Islet precursor cell (in vitro differentiated cells): ENCODE results near the gene MRLN.
"Not testable (repeated sequence)": the region's sequence is repeated elsewhere in the genome, so short reads cannot be mapped to it uniquely, and the experiment has no call there.

ENCODE experiments used
- DNase-seq: peaks from one replicate; pipeline ENCODE4 v3.0.0-alpha.2; 2018

Gene MRLN

DNA sequence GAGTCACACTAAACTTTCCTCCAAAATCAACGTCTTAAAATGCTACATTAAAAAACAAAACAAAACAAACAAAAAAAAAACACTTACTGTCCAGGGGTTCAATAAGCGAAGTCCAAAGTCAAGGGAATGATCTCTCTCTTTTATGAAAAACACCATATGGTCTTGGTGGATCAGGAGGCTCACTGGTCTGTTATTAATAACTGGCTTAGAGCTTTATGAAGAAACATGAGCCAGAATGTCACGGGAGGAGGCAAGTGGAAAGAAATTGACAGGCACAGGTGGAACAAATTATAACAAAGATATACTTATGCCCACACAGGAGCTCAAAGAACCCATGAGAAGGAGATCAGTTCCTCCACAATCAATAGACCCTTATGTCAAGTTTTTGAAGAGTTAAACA lies at the start of gene MRLN:
Gene MRLN, minus strand, starts transcription at position 189 of the 400 bp plus-strand sequence.
- DNase-seq, result no peak

DNA sequence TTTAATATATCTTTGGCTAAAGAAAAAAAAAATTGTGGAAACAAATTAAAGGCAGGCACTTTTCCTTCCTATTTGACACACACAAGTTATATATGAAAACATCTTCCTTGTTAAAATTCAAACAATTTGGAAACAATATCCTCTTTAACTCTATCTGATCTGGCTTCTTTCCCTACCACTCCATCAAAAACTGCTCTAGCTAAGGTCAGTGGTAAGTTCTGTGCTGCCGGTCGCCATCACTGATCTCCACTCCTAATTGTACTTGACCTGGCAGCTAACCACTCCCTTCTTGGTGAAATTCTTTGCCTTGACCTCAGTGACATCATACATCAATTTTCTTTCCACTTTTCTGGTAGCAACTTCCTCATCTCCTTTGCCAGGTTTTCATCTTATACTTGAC lies 47.9 kb upstream of the MRLN start:
- no peak for DNase-seq

DNA sequence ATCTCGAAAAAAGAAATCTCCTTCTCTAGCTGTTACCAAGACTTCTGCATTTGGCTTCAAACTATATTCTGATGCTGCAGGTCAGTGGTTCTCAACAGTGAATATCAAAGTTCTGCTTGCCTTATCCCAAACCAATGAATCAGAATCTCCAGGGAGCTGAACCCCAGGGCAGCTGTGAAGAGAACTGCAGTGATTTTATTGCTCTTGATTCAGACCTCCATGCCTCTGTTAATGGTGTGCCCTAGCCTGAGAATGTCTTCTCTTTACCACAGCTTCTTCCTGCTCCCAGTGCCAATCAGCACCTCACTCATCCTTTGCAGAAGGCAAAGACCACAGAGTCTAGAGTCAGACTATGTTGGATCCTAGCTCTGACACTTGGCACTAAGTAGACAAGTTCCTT lies 46.2 kb upstream of the MRLN start:
- DNase-seq, result no peak

DNA sequence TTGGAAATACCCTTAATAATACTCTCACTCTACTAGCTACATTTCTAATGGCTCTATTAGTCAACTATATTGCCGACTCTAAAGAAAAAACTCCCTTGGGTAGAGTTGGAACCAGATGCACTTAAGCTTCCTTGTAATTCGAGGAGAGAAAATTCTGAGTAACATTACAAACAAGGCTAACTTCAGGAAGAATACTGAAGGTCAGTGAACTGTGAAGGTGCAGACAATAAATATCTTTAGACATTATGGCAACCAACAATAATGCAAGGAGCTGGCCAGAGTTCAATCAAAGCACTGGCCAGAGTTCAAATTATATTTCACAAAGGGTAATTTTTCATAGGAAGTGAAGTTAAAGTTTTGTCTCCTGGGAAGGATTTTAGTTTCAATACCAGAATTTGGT lies 40.7 kb upstream of the MRLN start:
- DNase-seq, result no peak

DNA sequence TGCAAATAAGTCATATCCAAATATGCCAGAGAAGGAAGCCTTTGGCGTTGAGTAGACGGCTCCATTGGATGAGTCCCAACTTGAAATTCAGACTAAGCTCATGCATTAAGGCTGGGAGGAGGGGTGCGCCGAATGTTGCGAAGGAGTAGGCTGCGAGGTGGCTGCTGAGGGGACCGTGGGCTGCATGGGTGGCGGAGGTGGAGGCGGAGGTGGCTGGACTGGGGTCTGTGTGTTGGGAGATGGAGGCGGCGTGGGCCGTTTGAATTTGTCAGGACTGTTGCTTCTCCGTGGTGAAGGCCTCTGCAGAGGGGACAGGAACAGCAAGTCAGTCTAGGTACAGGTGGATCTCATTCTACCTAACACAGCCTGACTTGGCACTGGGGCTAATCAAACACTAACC lies 39.6 kb upstream of the MRLN start:
- no peak for DNase-seq

DNA sequence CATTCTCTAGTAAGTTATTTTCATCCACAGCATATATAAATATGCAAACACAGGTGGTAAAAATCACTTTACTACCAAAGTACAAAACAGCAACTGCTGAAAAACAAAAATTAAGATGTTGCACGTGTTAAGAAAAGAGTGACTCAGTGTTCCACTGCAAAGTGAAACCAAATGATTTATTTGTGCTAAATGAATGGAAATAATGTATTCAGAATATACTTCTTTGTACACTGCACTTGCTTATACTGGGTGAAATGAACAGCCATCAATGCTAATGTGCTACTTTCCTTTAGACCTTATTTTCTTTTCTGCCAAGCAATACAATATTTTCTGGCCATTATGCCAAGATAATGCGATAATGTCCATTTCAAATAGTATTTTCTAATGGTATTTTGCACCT lies 38.3 kb upstream of the MRLN start:
- DNase-seq, result no peak

DNA sequence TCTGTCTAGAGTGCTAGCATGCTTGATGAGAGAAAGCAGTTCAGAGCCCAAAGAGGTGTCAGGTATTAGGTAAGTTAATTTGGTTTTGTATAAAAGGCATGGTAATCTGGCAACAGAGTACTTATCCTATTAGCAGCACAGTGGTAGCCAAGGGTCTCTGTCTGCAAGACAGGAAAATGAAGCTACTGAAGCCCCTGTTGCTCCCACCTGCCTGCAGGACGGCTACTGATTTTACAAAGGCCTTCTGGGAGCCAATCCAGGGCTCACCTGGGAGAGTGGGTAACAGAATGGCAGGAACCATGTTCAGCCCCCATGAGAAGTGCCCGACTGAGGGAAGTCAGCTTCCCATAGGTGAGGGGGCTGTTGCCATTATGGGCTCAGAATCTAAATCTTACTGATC lies 36.8 kb upstream of the MRLN start:
- not testable (repeated sequence) for DNase-seq

DNA sequence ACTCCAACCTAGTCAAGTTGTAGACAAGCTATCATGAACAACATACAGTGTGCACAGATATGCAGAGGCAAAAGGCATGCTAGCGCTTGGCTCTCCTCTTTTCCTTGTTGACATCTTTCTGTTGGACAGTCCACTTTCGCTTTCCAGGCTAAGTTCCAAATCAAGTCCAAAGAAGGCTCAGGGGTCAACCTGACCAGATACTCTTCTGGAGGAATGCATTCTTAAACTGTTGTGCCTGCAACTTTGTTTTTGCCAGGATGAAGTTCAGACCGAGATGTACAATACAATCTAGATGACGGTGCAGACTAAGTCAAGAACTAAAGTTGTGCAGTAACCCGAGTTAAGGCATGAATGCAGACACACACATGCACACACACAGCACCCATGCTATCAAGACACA lies 35.7 kb upstream of the MRLN start:
- DNase-seq, result not testable (repeated sequence)

DNA sequence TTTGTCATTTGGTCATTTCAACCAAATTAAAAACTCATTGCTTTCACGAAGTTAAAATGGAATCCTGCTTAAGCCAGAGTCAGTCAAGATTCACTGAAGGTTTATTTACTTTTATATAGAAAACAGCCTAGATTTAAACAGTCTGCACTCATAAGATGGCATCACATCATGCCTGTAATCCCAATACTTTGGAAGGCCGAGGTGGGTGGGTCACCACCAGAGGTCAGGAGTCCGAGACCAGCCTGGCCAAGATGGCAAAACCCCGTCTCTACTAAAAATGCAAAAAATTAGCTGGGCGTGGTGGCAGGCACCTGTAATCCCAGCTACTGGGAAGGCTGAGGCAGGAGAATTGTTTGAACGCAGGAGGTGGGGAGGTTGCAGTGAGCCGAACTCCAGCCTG lies 33.8 kb upstream of the MRLN start:
- DNase-seq, result not testable (repeated sequence)

DNA sequence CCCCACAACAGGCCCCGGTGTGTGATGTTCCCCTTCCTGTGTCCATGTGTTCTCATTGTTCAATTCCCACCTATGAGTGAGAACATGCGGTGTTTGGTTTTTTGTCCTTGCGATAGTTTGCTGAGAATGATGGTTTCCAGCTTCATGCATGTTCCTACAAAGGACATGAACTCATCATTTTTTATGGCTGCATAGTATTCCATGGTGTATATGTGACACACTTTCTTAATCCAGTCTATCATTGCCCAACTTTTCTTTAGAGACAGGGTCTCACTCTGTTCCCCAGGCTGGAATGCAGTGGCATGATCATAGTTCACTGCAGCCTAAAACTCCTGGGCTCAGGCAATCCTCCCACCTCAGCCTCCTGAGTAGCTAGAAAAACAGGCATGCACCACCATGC lies 32.2 kb upstream of the MRLN start:
- not testable (repeated sequence) for DNase-seq

DNA sequence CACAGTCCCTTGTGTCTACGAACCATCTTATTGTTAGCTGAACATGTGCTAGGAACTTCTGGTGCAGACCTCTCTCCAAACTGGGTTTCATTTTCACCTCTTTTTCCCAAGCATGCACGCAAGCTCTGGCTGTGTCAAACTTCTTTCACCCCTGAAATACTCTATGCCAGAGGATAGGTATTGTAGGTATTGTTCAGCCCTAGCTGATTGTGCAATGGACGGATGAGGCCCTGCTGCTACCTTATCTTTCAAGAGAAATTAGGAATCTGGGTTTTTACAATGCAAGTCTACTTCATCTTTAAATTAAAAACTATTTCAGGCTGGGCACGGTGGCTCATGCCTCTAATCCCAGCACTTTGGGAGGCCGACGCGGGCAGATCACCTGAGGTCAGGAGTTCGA lies 28.3 kb upstream of the MRLN start:
- no peak for DNase-seq

DNA sequence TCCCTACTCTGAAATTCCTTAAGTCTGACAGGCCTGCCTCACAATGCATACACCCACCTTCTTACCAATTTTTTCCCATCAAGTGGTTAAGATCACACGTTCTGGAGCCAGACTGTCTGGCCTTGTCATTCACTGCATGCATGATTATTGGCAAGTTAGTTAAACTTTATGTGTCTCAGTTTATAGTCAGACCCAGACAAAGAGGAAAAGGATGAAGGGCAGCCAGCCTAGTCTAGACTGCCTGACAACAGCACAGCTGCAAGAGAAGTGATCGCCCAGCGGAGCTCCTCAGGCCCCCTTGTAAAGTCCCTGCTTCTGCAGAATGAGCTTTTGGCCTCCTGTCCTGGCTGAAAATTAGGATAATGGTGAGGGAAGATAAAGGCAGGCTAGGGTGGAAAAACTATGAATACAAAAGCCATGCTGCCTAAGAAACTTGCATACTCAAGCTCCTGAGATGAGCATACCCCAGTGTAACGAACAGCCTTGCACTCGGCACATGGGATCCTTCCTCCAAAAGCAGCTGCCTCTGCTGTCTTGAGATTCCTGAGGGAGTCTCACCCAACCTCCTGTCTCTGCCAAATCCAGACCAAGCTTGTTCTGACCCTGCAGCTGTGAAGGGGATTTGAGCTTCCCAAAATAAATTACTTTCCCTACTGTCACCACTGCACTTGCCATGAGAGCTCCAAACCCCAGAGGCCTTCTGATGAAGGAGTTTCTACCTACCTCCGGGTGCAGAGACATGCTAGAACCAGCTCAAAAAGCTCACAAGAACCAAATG lies 26.7 kb upstream of the MRLN start:
- DNase-seq, result no peak

DNA sequence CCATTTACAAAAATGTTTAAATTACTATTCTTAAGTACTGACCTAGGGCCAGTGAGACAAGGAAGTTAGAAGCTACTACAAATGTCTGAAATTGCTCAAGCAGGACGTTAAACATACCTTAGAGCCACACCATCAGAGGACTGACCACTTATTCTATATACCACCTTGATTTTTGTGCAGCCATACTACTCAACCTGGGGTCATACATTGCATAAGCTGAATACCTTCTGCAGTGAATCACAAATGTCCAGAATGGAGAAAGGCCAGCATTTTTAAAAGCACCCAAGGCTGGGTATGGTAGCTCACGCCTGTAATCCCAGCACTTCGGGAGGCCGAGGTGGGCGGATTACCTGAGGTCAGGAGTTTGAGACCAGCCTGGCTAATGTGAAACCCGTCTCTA lies 21.2 kb upstream of the MRLN start:
- no peak for DNase-seq

DNA sequence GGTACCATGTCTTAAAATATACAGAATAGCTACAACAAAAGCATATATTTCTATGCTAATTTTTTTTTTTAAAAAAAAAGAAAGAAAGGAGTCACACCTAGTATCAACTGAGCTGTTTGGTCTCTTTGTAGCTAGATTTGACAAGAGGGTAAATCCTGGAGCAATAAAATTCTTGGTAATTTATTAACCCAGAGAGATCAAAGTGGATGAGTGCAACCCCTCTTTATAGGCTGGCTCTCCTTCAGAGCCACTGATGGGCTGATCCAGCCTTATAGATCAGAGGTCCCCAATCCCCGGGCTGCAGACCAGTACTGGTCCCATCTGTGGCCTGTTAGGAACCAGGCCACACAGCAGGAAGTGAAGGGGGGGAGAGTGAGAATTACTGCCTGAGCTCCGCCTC lies 19.8 kb upstream of the MRLN start:
- no peak for DNase-seq

DNA sequence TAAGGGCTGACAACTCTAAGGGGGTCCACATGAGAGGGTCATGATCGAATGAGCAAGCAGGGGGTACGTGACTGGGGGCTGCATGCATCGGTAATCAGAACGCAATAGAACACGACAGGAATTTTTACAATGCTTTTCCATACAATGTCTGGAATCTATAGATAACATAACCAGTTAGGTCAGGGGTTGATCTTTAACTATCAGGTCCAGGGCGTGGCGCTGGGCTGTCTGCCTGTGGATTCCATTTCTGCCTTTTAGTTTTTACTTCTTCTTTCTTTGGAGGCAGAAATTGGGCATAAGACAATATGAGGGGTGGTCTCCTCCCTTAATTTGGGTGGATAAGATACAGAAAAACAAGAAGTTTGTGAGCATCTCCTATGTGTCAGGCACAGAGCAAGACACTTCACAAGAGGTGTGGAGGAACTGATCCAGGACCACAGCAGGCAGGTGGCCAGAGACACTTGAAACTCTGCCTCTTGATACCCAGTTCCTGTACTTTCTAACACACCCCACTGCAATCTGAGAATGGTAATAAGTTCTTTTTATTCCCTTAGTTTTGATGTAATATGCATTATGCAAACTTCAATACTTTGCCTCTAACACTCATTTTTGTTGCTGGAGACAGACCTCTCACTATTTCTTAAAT lies 18.0 kb upstream of the MRLN start:
- DNase-seq, result no peak

DNA sequence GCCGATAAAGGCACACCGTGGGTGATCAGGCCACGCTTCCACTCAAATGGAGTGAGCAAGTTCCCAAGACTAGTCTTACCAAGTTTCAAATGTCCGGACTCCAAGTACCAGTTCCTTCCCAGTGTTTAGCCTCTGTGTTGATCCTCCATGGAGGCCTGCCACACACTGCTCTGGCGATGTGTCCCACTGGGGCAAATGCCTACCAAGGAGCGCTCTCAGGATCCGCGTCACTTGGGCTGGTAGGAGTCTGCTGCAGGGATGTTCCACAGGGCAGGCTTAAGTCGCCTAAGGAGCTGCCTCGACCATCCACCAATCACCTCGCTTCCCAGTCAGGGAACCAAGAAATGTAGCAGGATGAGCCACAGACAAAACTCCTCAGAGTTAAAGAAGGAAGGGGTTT lies 17.4 kb upstream of the MRLN start:
- DNase-seq, result no peak

DNA sequence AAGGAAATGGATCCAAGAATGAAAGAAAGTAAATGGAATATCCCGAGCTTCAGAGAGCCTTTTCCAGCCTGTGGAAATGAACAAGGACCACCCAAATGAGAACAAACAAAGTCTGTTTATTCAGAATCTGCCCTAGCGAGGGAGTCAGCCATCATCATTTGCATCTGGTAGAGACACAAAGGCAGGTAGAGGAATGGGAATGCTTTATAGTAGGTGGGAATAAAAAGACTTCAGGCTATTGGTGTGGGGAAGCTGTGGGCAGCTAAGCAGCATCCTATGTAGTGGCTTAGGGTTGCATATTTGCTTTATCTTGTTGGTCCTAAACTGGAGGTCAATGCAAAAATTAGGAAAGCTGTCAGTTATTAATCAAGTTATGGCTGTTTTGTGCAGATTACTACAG lies 9.2 kb upstream of the MRLN start:
- no peak for DNase-seq

DNA sequence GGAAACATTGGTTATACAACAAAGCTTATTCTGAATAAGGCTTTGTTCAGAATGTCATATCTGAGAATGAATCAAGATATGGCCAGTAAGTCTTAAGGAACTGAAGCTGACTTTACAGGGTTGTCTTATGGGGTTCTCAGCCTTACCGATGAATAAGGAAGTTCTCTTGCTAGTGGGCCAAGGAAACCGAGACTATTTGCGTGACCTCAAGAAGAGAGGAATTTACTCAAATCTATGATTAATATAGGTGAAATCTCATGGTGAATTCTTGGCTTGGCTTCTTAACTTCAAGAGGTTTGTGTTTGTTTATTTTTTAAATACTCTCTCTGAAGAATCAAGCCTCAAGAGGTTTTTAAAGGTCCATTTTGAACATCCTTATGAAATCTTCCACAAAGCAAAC lies 4.7 kb upstream of the MRLN start:
- DNase-seq, result no peak

DNA sequence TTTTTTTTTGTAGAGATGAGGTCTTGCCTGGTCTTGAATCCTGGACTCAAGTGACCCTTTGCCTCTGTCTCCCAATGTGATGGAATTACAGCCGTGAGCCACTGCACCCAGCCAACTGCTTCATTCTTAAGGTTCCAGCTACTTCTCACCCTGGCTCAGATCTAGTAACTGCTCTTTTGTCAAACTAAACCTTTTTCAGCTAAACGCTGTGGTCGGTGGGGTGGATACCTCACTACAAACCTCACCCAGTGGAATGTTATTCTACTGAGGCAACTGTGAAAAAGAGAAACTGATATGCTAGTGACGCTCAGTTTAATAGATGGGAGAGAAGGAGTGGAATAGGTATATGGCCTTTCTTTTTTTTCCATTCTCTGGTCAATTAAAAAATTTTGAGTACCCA lies 1.7 kb upstream of the MRLN start:
- no peak for DNase-seq

DNA sequence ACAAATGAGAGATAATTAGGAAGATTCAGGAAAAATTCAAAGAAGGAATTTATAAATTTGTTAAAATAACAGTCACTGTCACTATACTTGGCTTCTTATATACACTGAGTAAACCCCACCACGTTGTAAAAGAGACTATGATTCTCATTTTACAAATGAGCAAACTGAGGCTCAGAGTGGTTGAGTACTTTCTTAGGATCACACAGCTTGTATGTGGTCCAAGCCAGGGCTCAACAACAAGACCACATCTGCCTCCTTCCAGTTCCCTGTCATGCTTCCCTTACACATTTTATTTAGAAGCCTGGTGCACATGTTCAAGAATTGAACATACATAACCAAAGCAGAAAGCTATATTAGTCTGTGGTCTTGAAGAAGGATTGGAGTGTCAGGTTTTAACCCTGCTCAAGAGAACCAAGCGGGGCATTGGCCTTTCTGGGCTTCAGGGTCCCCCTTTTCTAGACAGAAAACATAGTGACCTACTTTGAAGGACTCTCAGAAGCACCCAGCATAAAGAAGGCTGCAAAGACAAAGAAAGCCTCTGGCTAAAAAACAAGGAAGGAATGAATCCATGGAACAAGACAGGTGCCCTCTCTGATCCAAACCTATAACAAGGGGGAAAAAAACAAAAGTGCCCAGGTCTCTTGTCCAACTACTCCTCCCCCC lies 846 bp downstream of the MRLN start:
- DNase-seq, result no peak

DNA sequence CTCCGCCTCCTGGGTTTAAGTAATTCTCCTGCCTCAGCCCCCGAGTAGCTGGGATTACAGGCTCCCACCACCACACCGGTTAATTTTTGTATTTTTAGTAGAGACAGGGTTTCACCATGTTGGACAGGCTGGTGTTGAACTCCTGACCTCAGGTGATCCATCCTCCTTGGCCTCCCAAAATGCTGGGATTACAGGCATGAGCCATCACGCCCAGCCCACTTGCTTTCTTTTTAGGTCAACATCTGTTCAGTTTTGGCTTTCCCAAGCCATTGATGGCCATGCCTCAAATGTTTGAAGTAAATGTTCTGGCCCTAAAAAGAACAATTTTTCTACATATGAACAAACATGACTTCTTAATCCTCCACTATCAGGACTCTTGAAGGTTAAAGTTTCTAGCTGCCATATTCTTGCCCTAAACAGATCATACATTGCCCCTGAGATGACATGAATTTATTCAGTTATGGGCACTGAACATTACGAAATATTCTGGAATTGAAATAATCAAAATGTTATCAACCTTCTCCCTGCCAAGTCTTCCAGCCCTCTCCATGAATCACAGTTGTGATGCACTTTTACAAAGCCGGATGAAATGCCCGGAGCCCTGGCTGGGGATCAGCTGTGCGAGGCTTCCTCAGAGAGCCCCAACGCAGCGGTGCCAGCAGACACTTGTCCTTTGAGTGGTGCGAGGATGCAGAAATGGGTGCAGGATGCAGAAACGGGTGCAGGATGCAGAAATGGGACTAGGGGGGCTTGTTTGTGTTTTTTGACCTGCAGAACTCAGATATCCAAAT lies 2.9 kb downstream of the MRLN start:
- no peak for DNase-seq

DNA sequence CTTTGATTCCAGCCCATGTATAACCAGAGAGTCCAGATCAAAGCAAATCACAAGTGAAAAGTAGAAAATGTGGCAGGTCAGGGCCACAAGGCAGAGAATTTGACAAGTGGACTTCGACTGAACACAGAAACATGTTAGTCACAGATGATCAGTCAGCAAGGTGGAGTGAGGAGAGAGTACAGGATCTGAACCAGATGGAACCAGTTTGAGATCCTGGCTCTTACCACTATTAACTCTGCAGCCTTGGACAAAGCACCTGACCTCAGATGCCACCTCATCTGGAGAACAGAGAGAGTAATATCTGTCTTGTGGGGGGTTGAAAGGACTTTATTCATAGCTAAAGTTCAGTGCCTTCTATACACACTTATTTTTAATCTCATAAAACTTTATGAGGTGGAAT lies 4.4 kb downstream of the MRLN start:
- DNase-seq, result no peak

DNA sequence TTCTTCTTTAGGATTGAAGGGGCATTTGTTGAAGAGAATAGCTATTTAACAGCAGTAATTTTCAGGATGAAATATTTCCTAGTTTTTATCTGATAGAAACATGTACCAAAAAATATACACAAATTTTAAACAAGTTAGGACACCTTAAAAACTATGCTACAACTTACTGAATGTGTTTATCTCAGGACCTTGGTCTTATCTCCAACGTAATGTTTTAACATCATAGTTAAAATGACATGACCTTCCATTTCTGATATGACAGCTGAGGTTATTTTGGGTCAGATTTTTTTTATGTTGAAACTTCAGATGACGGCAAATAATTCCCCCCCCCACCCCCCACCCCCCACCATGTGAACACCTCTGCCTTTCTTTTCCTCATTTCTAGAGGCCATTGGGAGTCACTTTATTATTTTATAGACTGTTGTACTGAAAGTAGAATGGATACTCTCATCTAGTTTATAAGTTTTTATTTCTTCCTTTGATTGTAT lies 8.0 kb downstream of the MRLN start:
- DNase-seq, result no peak
